Measurements from ENCODE around the gene ENHO.

- TF ChIP-seq CTCF (IDR thresholded peaks at IDR 0.05) (no peak), EP300 (IDR thresholded peaks at IDR 0.05) (no peak)
Observed at GRCh38 chr9:34485822-34486221, 37.0 kb downstream of the ENHO start.
